Stimulated activated CD4-positive, alpha-beta T cell treated with anti-CD3 and anti-CD28 coated beads, Interleukin-2, amount 100 ng/mL, for 4 hours (primary cell): ENCODE data around the gene GNPTG.

Experiments
- DNase-seq: peaks from one replicate; pipeline ENCODE4 v3.0.0-alpha.2; 2020; ENCODE audit warnings: low read depth

GNPTG gene

DNA sequence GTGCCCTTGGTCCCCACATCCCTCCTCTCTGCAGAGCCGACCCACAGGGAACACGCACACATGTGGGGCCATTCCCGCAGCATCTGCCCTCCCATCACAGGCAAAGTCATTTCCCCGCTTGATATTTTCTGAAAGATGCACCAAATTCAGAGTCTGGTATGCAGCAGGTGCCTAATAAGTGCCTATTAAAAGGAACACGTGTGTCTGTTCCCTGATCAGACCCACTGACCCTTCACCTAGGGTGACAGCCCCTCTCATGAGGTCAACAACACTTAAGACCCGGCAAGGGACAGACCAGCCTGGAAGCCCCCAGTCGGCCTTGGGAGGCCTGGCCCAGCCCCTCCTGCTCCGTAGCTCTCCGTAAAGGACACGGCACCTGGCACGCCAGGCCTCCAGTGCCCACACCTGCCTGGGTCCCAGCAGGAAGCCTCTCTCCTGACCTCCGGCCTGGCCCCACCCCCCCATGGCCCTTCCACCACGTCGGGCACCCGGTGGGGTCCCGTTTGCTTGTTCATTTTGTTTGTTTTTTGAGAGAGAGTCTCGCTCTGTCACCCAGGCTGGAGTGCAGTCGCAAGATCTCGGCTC, 42.7 kb downstream of the GNPTG start:
- no peak for DNase-seq

DNA sequence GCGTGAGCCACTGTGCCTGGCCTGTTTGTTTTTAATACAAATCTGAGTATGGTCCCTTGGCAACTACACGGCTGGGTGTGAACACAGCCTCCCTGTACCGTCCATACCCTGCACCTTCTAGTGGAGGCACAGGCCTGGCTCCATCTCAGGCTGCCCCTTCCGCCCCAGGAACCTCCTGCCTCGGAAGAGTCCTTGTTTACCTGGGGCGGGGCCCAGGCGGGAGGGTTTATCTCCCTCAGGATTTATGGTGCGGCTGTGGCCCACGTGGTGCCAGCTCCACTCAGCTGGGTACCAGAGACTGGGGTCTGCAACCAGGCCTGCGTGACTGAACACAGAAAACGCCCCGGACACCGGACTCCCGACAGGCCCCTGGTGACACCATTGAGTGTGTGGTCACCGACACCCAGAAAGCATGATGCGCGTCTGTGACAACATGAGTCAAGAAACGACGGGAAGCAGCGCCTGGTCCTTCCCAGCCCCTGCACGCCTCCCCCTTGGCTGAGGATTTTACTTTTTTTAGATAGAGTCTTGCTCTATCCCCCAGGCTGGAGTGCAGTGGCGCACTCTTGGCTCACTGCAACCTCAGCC, 43.8 kb downstream of the GNPTG start:
- no peak for DNase-seq

DNA sequence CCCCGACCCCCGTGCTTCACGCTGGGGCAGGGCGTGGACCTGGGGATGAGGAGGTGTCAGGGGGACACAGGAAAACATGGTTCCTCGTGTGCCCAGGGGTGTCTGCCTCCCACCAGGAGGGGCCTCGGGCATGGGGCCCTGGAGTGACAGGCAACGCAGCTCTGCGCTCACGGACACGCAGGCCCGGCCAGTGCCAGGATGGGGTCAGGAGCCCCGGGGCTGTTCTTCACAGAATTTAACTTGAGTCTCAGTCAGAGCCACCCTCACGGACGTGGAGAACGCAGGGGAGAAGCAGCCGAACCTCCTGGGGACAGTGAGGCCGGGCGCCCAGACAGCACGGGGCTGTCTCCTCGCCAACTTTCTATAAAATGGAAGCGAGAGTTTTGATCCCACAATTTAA, 46.0 kb downstream of the GNPTG start:
- DNase-seq, result no peak

DNA sequence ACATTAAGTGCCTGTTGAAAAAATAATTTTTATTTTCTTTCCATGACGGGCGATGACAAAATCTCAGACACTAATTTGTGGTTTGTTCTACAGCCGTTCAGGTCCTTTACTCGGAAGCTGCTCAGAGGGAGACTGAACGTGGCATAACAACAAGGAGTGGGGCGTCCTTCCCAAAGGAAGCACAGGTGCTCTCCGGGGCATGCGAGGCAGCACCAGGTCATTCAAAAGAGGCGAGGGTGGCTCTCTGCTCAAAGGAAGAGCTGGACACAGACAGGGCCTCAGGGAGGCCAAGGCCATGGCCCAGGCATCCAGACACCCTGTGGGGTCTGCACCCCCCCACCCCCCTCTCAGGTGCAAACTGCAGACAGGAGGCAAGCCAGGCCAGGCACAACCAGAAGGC, 46.6 kb downstream of the GNPTG start:
- no peak for DNase-seq

DNA sequence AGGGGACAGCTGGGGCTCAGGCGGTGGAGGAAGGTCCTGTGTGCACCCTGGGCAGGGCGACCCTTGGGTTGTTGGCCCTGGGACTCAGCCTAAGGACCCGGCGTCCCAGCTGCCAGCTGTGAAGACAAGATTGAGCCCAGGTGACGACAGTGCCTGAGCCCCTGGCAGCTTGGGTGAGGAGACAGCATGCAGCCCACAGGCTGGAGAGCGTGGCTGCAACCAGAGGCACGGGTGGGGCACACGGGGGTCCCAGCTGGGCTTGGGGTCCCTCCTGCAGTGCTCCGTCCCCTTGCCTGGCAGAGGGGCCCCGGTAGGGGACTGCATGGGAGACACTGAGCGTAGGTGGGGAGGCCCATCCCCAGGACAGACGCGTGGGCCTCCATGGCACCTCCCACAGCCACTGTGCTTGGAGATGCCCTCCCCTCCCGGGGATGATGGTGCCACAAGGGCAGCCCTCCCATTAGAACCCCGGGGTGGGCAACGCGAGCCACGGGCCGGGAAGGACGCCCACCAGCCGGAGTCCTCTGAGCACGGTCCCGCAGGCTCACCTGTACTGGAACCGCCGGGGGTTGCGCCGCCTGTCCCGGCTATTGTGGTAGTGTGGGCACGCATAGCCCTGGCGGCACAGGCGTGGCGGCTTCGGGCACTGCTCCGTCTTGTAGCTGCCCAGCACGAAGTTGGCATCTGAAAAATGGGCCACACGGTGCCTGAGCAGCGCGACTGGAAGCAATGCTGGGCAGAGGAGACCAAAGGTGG, 47.3 kb downstream of the GNPTG start:
- DNase-seq, result no peak

DNA sequence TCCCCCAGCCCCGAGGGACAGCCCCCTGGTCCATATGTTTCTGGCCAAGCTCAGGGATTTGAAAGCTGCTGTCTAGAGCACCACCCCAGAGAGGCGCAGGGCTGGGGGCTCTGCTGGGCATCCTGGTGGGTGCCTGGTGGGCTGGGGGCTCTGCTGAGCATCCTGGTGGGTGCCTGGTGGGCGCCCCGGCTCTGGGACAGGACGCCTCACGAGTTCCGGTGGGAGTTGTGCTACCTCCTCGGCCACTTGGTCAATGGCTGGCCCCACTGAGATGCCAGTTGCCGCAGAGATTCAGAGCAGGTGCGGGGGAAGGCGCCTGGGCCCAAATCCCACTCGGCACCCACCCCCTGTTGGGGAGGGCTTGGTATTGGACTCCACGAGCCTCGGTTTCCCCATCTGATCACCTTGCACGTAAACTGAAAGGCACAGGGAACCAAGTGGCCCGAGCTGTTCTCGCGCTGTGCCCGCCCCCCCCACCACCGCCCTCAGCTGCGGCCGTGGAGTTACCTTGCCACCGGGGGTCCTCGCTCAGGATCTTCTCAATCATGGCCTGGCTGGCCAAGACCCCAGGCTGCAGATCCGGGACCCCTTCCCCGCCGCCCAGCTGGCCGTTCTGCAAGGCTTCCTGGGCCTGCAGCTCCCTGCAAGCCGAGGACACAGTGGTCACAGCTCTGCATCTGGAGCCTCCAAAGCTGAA, 49.5 kb downstream of the GNPTG start:
- no peak for DNase-seq

DNA sequence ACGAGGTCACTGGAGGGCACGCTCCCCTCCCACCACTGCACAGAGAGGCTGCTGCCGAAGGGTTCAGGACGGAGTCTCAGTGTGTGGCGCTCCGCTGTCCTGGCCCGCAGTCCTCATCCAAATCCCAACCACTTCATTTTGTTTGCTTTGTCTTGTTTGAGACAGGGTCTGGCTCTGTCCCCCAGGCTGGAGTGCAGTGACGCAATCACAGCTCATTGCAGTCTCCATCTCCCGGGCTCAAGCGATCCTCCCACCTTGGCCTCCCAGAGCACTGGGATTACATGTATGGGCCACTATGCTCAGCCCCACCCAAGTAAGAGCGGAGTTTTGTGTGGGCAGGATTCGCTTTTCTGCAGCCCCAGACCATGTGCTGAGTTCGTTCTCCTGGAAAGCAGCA, 50.0 kb downstream of the GNPTG start:
- no peak for DNase-seq

DNA sequence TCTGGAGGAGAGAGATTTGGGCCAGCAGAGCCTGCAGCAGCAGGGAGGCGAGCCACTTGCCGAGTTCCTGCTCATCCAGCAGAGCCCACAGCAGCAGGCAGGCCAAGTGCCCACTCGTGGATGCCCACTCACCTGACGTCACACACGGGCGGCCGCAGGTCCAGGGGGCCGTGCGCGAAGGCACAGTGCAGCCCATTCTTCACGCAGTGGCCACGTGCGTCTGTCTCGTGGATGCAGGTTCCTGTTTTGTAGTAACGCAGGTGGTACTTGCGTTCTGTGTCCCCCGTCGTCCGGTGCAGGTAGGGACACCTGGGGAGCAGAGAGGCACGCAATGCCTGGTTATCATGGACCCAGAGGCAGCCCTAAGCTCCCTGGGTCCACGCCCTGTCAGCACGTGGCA, 51.3 kb downstream of the GNPTG start:
- no peak for DNase-seq

DNA sequence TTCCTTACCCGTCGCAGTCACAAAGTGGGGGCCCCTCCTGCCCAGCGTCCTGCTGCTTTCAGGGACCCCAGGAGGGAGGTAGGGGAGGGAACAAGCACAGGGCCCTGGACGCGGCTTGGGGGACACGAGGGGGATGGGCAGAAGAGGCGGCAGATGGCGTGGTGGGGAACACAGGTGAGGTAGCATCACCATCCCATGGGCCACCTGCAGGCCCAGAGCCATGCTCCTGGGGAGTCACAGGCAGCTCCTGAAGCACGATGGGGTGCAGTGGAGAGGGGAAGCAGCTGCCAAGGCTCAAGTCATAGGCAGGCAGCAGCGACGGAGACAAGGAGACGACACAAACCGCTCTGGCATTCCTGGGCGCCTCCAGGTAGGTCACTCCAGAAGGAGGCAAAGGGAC, 52.0 kb downstream of the GNPTG start:
- DNase-seq, result no peak

DNA sequence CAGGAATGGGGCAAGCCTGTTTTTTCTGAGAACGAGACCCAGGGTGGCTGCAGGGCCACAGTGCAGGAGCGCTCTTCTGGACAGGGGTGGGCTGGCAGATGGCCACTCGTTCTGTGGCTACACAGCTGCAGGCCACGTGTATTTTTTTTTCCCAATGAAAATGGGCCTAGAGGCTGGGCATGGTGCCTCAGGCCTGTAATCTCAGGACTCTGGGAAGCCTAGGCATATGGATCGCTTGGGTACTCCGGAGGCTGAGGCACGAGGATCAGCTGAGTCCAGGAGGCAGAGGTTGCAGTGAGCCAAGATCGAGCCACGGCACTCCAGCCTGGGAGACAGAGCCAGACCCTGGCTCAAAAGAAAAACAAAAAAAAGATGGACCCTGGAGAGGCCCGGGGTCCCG, 56.0 kb downstream of the GNPTG start:
- no peak for DNase-seq

DNA sequence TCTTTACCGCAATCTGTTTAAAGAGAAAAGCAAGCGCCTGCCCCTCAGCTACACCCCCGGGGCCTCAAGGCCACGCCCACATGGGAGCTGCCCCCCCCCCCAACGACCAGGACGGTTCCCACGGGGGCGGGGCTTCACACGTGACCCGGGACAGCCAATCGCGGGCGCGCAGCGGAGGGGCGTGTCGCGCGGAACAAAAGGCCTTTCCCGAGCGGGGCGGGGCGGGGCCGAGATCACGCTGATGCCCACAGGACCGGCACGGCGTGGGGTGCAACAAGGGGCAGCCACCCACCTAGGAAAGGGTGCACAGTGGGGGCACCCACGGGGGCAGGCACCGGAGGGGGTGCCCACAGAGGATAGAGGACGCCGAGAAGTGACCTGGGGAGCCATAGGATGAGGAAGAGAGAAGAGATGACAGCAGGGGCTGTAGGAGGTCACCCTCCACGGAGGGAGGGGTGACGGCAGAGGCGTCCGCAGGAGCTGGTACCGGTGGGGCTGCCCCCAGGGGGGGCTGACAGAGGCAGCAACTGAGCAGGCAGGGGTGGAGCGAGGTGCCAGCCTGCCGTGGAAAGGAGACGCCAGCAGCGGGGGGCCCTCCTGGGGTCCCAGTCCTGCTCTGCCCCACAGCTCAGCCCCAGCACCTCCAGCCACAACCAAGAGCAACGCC, 56.6 kb downstream of the GNPTG start:
- DNase-seq, result peak; percentile 93

DNA sequence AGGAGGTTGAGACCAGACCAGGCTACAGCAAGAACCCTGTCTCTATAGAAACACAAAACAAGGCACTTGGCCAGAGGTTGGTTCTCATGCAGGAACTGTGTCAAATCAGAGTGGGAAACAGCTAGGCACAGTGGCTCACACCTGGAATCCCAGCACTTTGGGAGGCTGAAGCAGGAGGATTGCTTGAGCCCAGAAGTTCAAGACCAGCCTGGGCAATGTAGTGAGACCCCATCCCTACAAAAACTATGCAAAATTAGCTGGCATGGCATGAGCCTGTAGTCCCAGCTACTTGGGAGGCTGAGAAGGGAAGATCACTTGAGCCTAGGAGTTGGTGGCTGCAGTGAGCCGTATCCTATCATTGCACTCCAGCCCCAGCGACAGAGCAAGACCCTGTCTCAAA, 61.1 kb downstream of the GNPTG start:
- DNase-seq, result no peak
